Calu3 (cell line): ENCODE measurements around the gene SIAH3. TPM values are rescaled to one million over a fixed set of nuclear protein-coding genes. Genes with fewer than 3 reads are reported as not detected.
"Not testable (repeated sequence)": the region's sequence is repeated elsewhere in the genome, so short reads cannot be mapped to it uniquely, and the experiment has no call there.

Experiments used
- BruUV-seq: library from RNA; stranded (reverse); fragments of 400-500 nt; replicated peaks from 2 replicates; lab custom pipeline; 2021; lab: Mats Ljungman, UMichigan
- CTCF ChIA-PET: fragments of 300-600 bp; sonication (Branson Sonifier 250); formaldehyde crosslinking; loops from one replicate; lab custom pipeline; 2022; ENCODE audit warnings: antibody characterized with exemption; lab: Charles Lee
- DNase-seq: peaks from one replicate; pipeline ENCODE4 v3.0.0; 2022
- H3K27ac Mint-ChIP-seq: one replicate; pipeline ENCODE4 v1.8.0; 2022; ENCODE audit warnings: mixed read lengths; ENCODE audit not compliant: unreplicated experiment
- H3K27me3 Mint-ChIP-seq: one replicate; pipeline ENCODE4 v1.8.0; 2022; ENCODE audit warnings: mixed read lengths; ENCODE audit not compliant: unreplicated experiment
- H3K36me3 Mint-ChIP-seq: one replicate; pipeline ENCODE4 v1.8.0; 2022; ENCODE audit warnings: mild to moderate bottlenecking, moderate library complexity, mixed read lengths; ENCODE audit not compliant: insufficient read depth, unreplicated experiment
- H3K4me1 Mint-ChIP-seq: one replicate; pipeline ENCODE4 v1.8.0; 2022; ENCODE audit warnings: mild to moderate bottlenecking, low read depth, mixed read lengths; ENCODE audit not compliant: unreplicated experiment
- H3K4me3 Mint-ChIP-seq: one replicate; pipeline ENCODE4 v1.8.0; 2022; ENCODE audit warnings: mild to moderate bottlenecking, low read depth, moderate library complexity, mixed read lengths; ENCODE audit not compliant: unreplicated experiment
- H3K9me3 Mint-ChIP-seq: one replicate; pipeline ENCODE4 v1.8.0; 2022; ENCODE audit warnings: low read depth, mixed read lengths; ENCODE audit not compliant: unreplicated experiment
- CTCF ChIP-seq: fragments of 200-600 bp; IDR thresholded peaks from one replicate; pipeline ENCODE4 v1.8.0; 2022; ENCODE audit warnings: antibody characterized with exemption; ENCODE audit not compliant: unreplicated experiment
- intact Hi-C: fragments of 100-400 bp; cut with micrococcal nuclease; formaldehyde crosslinking; loops from one replicate; pipeline ENCODE4 v1.10.0; 2022; ENCODE audit not compliant: unreplicated experiment
- total RNA-seq: library from RNA; stranded (reverse); gene quantifications from 2 replicates; pipeline ENCODE4 v1.2.3, GENCODE V29; 2022

The SIAH3 gene
- total RNA-seq, 1 experiment from 2014 or later, result not detected

GRCh38 chr13:45873491-45874325 is 22.2 kb upstream of the SIAH3 start:
- H3K9me3 Mint-ChIP-seq, result no peaks in the 10 kb centered on the region
- no peaks in the 10 kb centered on the region for H3K36me3 Mint-ChIP-seq
- no peaks in the 10 kb centered on the region for H3K27me3 Mint-ChIP-seq
- peak overlapping the region; percentile 12 for H3K27ac Mint-ChIP-seq
- no peak overlapping the region for H3K4me3 Mint-ChIP-seq
- TF ChIP-seq CTCF, result no peak
- BruUV-seq, result no TSS peak
- CTCF ChIA-PET, result no interaction called here
- intact Hi-C loops, result no loop called here
- peaks cover 39% of the 10 kb centered on the region for H3K4me1 Mint-ChIP-seq
- peak; percentile 13 for DNase-seq

GRCh38 chr13:45872566-45872965 is 21.0 kb upstream of the SIAH3 start:
- no peak overlapping the region for H3K27ac Mint-ChIP-seq
- CTCF ChIA-PET, result no interaction called here
- intact Hi-C loops, result no loop called here
- BruUV-seq, result no TSS peak
- no peaks in the 10 kb centered on the region for H3K9me3 Mint-ChIP-seq
- TF ChIP-seq CTCF, result no peak
- no peaks in the 10 kb centered on the region for H3K36me3 Mint-ChIP-seq
- peaks cover 39% of the 10 kb centered on the region for H3K4me1 Mint-ChIP-seq
- H3K4me3 Mint-ChIP-seq, result no peak overlapping the region
- no peak for DNase-seq
- no peaks in the 10 kb centered on the region for H3K27me3 Mint-ChIP-seq

- H3K27ac Mint-ChIP-seq, intact Hi-C loops, H3K9me3 Mint-ChIP-seq, BruUV-seq, H3K36me3 Mint-ChIP-seq, H3K4me3 Mint-ChIP-seq, DNase-seq, H3K27me3 Mint-ChIP-seq: not testable (repeated sequence)
- peaks cover 35% of the 10 kb centered on the region for H3K4me1 Mint-ChIP-seq
- CTCF ChIA-PET, result interaction anchor here (0.6 kb wide), 1 partner anchor 16 kb away, joined by 3 read pairs; no protein-coding TSS in a partner anchor
Measured at GRCh38 chr13:45871201-45871600, 19.6 kb upstream of the SIAH3 start.

- H3K27ac Mint-ChIP-seq, result no peak overlapping the region
- no peaks in the 10 kb centered on the region for H3K27me3 Mint-ChIP-seq
- no peak for TF ChIP-seq CTCF
- no peaks in the 10 kb centered on the region for H3K9me3 Mint-ChIP-seq
- peaks cover 34% of the 10 kb centered on the region for H3K4me1 Mint-ChIP-seq
- no TSS peak for BruUV-seq
- CTCF ChIA-PET, result no interaction called here
- H3K36me3 Mint-ChIP-seq, result no peaks in the 10 kb centered on the region
- H3K4me3 Mint-ChIP-seq, result no peak overlapping the region
- intact Hi-C loops, result no loop called here
- no peak for DNase-seq
Measured at GRCh38 chr13:45870232-45870631, 18.7 kb upstream of the SIAH3 start.

- BruUV-seq, result no TSS peak
- Mint-ChIP-seq H3K27ac (no peak overlapping the region), H3K4me1 (peaks cover 18% of the 10 kb centered on the region), H3K27me3 (no peaks in the 10 kb centered on the region), H3K36me3 (no peaks in the 10 kb centered on the region), H3K4me3 (no peak overlapping the region), H3K9me3 (peaks cover 2% of the 10 kb centered on the region)
- intact Hi-C loops, result no loop called here
- CTCF ChIA-PET, result interaction anchor here (0.6 kb wide), 1 partner anchor 667 kb away, joined by 8 read pairs; no protein-coding TSS in a partner anchor
- DNase-seq, result no peak
- no peak for TF ChIP-seq CTCF
Measured at GRCh38 chr13:45865414-45865813, 13.9 kb upstream of the SIAH3 start.
